GM18861 (cell line): ENCODE results near the gene SRGN.
"Not testable (repeated sequence)": the region's sequence is repeated elsewhere in the genome, so short reads cannot be mapped to it uniquely, and the experiment has no call there.

Experiments used
- ATAC-seq: cut with Tn5 transposase; IDR thresholded peaks from one replicate; pipeline ENCODE4 v1.9.1; 2021; ENCODE audit not compliant: unreplicated experiment

The SRGN gene

GRCh38 chr10:69125554-69125953, 37.7 kb downstream of the SRGN start:
- ATAC-seq = no peak

- no peak for ATAC-seq
Observed at GRCh38 chr10:69130251-69130650, 42.3 kb downstream of the SRGN start.

DNA sequence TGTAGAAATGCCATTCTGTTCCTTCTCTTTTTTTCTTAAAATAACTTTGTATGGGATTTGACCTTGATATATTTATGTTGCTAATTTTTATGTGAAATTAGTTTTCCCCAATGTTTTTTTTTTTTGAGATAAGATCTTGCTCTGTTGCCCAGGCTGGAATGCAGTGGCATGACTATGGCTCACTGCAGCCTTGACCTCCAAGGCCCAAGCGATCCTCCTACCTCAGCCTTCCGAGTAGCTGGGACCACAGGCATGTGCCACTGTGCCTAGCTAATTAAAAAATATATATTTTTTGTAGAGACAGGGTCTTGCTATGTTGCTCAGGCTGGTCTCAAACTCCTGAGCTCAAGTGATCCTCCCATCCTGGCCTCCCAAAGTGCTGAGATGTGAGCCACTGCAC, 52.1 kb downstream of the SRGN start:
- ATAC-seq = no peak

DNA sequence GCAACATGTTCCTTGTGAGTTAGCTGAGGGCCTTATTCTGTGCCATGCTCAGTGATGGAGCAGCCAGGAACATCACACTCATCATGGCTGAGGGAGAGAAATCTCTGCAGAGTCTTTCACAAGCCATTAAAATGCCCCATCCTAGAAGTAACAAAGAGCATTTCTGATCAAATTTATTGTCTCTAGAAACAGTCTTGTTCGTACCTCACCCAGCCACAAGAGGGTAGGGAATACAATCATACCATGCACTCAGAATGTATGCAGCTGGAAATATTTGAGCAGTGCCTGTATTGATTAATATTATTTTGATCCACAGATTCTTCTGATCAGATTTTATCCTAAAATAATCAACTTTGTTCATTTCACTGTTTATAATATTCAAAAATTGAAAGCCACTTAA, 53.4 kb downstream of the SRGN start:
- ATAC-seq = no peak

- not testable (repeated sequence) for ATAC-seq
Observed at GRCh38 chr10:69142074-69142473, 54.2 kb downstream of the SRGN start.

- ATAC-seq = no peak
Observed at GRCh38 chr10:69142983-69143382, 55.1 kb downstream of the SRGN start.

DNA sequence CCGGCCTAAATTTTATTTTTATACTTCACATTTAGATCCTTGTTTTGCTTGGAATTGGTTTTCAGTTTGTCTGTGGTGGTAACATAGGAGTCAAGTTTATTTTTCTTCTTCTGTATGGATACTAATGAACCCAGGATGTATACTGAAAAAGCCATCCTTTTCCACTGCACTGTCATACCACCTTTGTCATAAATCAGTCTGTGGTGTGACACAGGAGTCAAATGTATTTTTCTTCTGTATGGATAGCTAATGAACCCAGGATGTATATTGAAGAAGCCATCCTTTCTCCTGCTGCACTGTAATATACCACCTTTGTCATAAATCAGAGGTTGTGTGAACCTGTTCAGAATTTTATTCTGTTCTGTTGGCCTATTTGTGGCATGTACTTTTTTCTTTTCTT, 57.4 kb downstream of the SRGN start:
- ATAC-seq = no peak

DNA sequence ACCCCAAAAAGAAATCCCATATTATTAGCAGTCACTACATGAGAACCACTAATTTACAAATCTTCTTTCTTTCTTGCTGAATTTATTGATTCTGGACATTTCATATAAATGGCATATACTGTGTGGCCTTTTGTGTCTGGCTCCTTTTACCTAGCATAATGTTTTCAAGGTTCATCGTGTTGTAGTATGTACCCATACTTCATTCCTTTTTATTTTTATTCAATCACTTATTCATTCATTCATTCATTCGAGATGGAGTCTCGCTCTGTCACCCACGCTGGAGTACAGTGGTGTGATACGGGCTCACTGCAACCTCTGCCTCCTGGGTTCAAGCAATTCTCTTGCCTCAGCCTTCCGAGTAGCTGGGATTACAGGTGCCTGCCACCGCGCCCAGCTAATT, 58.0 kb downstream of the SRGN start:
- no peak for ATAC-seq

DNA sequence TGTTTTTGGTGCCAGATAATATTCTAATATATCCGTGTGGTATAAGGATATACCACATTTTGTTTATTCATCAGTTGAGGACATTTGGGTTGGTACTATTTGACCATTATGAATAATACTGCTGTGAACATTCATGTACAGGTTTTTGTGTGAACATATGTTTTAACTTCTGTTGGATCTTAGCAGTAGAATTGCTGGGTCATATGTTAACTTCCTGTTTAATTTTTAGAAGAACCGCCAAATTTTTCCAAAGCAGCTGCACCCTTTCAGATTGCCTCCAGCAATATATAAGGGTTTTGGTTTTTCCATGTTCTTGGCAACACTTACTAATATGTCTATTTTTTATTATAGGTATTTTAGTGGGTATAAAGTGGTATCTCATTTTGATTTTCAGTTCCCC, 58.9 kb downstream of the SRGN start:
- ATAC-seq = no peak

DNA sequence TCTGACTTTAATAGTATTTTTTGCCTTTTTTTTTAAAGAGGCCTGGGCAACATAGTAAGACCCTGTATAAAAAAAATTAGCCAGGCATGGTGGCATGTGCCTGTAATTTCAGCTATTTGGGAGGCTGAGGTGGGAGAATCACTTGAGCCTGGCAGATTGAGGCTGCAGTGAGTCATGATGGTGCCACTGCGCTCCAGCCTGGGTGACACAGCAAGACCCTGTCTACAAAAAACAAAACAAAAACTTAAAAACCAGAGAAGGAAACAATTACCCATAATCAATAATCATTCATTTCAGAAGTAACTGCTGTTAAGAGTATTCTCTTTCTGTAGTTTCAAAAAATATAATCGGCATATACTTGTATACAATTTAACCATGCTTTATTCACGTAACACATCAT, 64.1 kb downstream of the SRGN start:
- ATAC-seq = no peak

DNA sequence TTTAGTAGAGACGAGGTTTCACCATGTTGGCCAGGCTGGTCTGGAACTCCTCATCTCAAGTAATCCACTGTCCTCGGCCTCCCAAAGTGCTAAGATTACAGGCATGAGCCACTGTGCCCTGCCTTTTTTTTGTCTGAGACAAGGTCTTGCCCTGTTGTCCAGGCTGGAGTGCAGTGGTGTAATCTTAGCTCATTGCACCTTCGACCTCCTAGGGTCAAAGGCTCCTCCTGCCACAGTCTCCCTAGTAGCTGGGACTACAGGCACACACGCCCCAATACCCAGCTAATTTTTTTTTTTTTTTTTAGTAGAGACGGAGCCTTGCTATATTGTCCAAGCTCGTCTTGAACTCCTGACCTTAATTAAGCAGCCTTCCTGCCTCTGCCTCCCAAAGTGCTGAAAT, 65.3 kb downstream of the SRGN start:
- no peak for ATAC-seq
